ENCODE results near the gene CCDC141.

CCDC141 gene

DNA sequence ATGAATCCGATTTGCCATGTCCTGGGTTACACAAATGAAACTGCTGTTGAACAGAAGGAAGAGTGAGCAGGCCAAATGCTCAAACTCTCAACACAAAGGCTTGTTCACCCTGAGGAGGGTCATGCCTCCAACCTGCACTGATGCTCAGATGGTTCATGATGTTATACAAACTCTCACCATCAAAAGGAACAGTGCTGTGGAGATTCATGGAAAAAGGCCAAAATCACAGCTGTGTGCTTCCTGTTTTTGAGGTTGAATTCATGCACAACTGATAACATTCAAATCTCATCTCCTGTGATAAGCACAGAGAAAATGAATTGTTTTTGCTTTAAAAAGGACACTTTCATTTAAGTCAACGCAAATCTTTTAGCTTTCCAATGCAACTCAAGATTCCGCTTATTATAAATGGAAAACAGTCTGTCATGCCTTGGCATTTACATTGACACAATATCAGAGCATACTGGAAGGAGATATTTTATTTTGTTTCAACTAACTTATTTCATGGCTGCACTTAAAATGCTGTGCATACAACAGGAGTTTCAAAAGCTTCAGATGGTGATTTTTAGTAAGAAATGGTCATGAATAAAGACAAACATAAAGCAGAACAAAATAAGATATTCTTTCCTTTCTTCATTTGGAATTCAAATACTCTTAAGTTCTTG lies 220.5 kb downstream of the CCDC141 start:
- H3K4me3 ChIP-seq (ENCODE audit: low read depth, low read length), result no peak overlapping the region
- DNase-seq (ENCODE audit: low read depth), result no peak
- TF ChIP-seq, protein P1, sequence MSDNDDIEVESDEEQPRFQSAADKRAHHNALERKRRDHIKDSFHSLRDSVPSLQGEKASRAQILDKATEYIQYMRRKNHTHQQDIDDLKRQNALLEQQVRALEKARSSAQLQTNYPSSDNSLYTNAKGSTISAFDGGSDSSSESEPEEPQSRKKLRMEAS (IDR thresholded peaks at IDR 0.05; ENCODE audit: low read depth, low read length), result no peak
- no peak for TF ChIP-seq MYC (IDR thresholded peaks at IDR 0.05; ENCODE audit: low read depth, low read length)
- no peak for TF ChIP-seq POLR2A (IDR thresholded peaks at IDR 0.05; ENCODE audit: extremely low read depth, insufficient read length)
- TF ChIP-seq, protein P2, sequence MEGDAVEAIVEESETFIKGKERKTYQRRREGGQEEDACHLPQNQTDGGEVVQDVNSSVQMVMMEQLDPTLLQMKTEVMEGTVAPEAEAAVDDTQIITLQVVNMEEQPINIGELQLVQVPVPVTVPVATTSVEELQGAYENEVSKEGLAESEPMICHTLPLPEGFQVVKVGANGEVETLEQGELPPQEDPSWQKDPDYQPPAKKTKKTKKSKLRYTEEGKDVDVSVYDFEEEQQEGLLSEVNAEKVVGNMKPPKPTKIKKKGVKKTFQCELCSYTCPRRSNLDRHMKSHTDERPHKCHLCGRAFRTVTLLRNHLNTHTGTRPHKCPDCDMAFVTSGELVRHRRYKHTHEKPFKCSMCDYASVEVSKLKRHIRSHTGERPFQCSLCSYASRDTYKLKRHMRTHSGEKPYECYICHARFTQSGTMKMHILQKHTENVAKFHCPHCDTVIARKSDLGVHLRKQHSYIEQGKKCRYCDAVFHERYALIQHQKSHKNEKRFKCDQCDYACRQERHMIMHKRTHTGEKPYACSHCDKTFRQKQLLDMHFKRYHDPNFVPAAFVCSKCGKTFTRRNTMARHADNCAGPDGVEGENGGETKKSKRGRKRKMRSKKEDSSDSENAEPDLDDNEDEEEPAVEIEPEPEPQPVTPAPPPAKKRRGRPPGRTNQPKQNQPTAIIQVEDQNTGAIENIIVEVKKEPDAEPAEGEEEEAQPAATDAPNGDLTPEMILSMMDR (IDR thresholded peaks at IDR 0.05; ENCODE audit: low read depth, low read length), result no peak

DNA sequence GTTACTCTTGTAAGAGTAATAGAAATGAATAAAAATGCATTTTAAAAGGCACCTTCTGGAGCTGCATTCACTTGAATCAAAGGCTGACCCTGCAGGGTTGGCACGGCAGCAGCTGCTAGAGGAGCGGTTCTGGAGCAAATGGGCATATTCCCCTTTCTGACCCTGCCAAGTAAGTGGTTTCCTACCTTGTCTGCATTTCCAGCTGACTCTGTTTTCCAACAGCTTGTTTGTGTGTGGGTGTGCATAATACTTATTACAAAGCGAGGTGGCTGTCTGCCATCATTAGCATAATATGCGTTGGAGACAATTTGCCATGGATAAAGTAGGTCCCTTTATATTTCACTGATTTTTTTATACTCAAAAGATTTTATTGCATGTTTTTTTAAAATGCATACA lies 221.5 kb downstream of the CCDC141 start:
- no peak for TF ChIP-seq POLR2A (IDR thresholded peaks at IDR 0.05; ENCODE audit: extremely low read depth, insufficient read length)
- TF ChIP-seq, protein P2 (IDR thresholded peaks at IDR 0.05; ENCODE audit: low read depth, low read length), result no peak
- TF ChIP-seq, protein P1 (IDR thresholded peaks at IDR 0.05; ENCODE audit: low read depth, low read length), result no peak
- no peak for TF ChIP-seq MYC (IDR thresholded peaks at IDR 0.05; ENCODE audit: low read depth, low read length)
- no peak for DNase-seq (ENCODE audit: low read depth)
- H3K4me3 ChIP-seq (ENCODE audit: low read depth, low read length), result no peak overlapping the region

DNA sequence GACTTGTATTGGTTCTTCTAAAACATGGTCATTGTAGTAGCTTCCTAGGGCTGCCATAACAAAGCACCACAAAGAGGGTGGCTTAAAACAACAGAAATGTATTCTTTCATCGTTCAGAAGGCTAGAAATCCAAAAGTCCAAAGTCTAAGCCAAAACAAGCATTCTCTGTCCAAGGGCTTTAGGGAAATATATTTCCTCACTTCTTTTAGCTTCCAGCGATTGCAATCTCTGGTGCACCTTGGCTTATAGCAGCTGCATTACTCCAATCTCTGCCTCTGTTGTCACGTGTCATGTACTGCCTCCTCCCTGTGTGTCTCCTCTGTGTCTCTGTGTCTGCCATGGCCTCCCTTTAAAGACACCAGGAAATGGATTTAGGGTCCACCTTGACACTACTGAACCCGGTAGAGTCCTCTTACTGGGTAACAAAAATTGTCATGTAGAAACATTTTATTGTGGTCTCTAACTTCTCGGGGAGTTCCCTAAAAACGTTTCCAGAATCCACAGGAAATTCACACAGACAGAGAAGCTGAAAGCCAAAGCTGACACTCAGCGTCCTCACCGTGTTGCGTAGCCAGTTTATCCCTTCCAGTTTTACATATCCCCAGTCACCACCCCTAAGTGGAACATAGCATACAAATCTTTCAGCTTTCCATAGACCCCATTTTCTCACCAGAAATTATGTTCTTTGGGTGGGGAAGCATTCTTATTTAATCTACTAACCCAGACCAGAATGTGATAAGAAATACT lies 222.0 kb downstream of the CCDC141 start:
- H3K4me3 ChIP-seq (ENCODE audit: low read depth, low read length), result no peak overlapping the region
- TF ChIP-seq, protein P1 (IDR thresholded peaks at IDR 0.05; ENCODE audit: low read depth, low read length), result no peak
- TF ChIP-seq, protein P2 (IDR thresholded peaks at IDR 0.05; ENCODE audit: low read depth, low read length), result no peak
- TF ChIP-seq POLR2A (IDR thresholded peaks at IDR 0.05; ENCODE audit: extremely low read depth, insufficient read length) (no peak), MYC (IDR thresholded peaks at IDR 0.05; ENCODE audit: low read depth, low read length) (no peak)
- no peak for DNase-seq (ENCODE audit: low read depth)

DNA sequence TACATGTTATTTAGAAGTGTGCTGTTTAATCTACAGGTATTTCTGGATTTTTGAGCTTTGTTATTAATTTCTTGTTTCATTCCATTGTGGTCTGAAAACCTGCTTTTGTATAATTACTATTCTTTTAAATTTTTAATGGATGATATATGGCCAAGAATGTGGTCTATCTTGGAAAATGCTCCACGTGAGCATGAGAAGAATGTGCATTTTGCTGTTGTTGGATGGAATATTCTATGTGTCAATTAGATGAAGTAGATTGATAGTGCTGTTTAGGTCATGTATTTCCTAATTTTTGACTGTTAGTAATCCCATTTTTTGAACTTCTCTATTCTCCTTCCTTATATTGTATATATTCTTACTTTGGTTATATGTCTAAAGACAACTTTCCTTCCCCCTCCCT lies 222.8 kb downstream of the CCDC141 start:
- TF ChIP-seq MYC (IDR thresholded peaks at IDR 0.05; ENCODE audit: low read depth, low read length), result no peak
- TF ChIP-seq, protein P1 (IDR thresholded peaks at IDR 0.05; ENCODE audit: low read depth, low read length), result no peak
- TF ChIP-seq, protein P2 (IDR thresholded peaks at IDR 0.05; ENCODE audit: low read depth, low read length), result no peak
- TF ChIP-seq POLR2A (IDR thresholded peaks at IDR 0.05; ENCODE audit: extremely low read depth, insufficient read length), result no peak
- no peak for DNase-seq (ENCODE audit: low read depth)

DNA sequence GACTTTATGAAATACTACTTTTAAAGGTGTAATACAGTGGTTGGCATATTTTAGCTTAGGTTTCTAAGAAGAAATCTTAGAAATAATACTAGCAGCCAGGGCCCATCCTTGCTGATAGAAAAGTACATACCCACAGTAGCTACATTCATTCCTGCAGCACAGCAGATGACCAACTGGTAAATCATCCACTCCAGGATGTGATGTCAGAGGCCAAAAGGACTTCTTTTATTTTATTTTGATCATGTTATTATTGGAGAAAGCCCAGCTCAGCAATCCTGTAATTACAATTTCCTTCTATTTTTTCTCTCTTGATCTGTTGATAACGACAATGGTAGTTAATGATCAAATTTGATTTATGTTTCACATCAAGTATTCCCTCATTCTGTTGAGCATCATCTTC lies 224.8 kb downstream of the CCDC141 start:
- H3K4me3 ChIP-seq (ENCODE audit: low read depth, low read length), result no peak overlapping the region
- no peak for DNase-seq (ENCODE audit: low read depth)
- TF ChIP-seq, protein P2 (IDR thresholded peaks at IDR 0.05; ENCODE audit: low read depth, low read length), result no peak
- TF ChIP-seq, protein P1 (IDR thresholded peaks at IDR 0.05; ENCODE audit: low read depth, low read length), result no peak
- TF ChIP-seq POLR2A (IDR thresholded peaks at IDR 0.05; ENCODE audit: extremely low read depth, insufficient read length) (no peak), MYC (IDR thresholded peaks at IDR 0.05; ENCODE audit: low read depth, low read length) (no peak)

More for the DNA sequence above, 222.8 kb downstream of the CCDC141 start:
- H3K4me3 ChIP-seq (ENCODE audit: low read depth, low read length), result no peak overlapping the region
